ENCODE results near the gene OR13C2.
"Not testable (repeated sequence)": the region's sequence is repeated elsewhere in the genome, so short reads cannot be mapped to it uniquely, and the experiment has no call there.

Gene OR13C2

GRCh38 chr9:104606152-104606551 lies 725 bp upstream of the OR13C2 start:
- CTCF ChIA-PET, result no interaction called here
- POLR2A ChIA-PET (ENCODE audit: low non-redundant PET), result no interaction called here

GRCh38 chr9:104604801-104605200 lies 626 bp downstream of the OR13C2 start:
- CTCF ChIA-PET, result no interaction called here
- POLR2A ChIA-PET (ENCODE audit: low non-redundant PET), result no interaction called here
- H3K27ac ChIP-seq, result no peak overlapping the region
- TF ChIP-seq CTCF (conservative IDR thresholded peaks at IDR 0.05; ENCODE audit: low read depth), result no peak
- no peak for DNase-seq (ENCODE audit: low spot score)

More at GRCh38 chr9:104606152-104606551, 725 bp upstream of the OR13C2 start:
- no peak for DNase-seq (ENCODE audit: low spot score)
- no peak overlapping the region for H3K27ac ChIP-seq
- TF ChIP-seq CTCF (conservative IDR thresholded peaks at IDR 0.05; ENCODE audit: low read depth), result no peak

GRCh38 chr9:104599313-104599712 lies 6.1 kb downstream of the OR13C2 start, which contains the start of gene OR13C5:
Gene OR13C5, minus strand, starts transcription at chr9:104599413. Its CDS starts 0 bp downstream, at chr9:104599413.
- DNase-seq (ENCODE audit: low spot score); CTCF ChIA-PET; H3K27ac ChIP-seq; POLR2A ChIA-PET (ENCODE audit: low non-redundant PET): not testable (repeated sequence)

GRCh38 chr9:104598749-104599148 lies 6.7 kb downstream of the OR13C2 start:
- DNase-seq (ENCODE audit: low spot score); CTCF ChIA-PET; POLR2A ChIA-PET (ENCODE audit: low non-redundant PET); H3K27ac ChIP-seq: not testable (repeated sequence)

GRCh38 chr9:104589626-104590025 lies 15.8 kb downstream of the OR13C2 start:
- no peak for TF ChIP-seq CTCF (conservative IDR thresholded peaks at IDR 0.05; ENCODE audit: low read depth)
- CTCF ChIA-PET, result no interaction called here
- DNase-seq (ENCODE audit: low spot score), result no peak
- POLR2A ChIA-PET (ENCODE audit: low non-redundant PET), result no interaction called here
- no peak overlapping the region for H3K27ac ChIP-seq

- no peak overlapping the region for H3K27ac ChIP-seq
- POLR2A ChIA-PET (ENCODE audit: low non-redundant PET), result no interaction called here
Observed at GRCh38 chr9:104586496-104587180, 18.8 kb downstream of the OR13C2 start.

GRCh38 chr9:104580562-104580961 lies 24.9 kb downstream of the OR13C2 start:
- POLR2A ChIA-PET (ENCODE audit: low non-redundant PET), result no interaction called here
- no peak overlapping the region for H3K27ac ChIP-seq
- CTCF ChIA-PET, result interaction anchor here (0.6 kb wide), 1 partner anchor 16 kb away, joined by 4 read pairs; no protein-coding TSS in a partner anchor
- DNase-seq (ENCODE audit: low spot score), result no peak
- no peak for TF ChIP-seq CTCF (conservative IDR thresholded peaks at IDR 0.05; ENCODE audit: low read depth)

More at GRCh38 chr9:104586496-104587180, 18.8 kb downstream of the OR13C2 start:
- CTCF ChIA-PET, result interaction anchor here (0.7 kb wide), 1 partner anchor 1512 kb away, joined by 4 read pairs; no protein-coding TSS in a partner anchor
- TF ChIP-seq CTCF (conservative IDR thresholded peaks at IDR 0.05; ENCODE audit: low read depth), result no peak
- DNase-seq (ENCODE audit: low spot score), result peak; percentile 9

Data from RWPE1 (cell line).